NCI-H2029 treated with DMSO at 0.1 percent for 48 hours (cell line): ENCODE data around the gene OR9Q2.
"Not testable (repeated sequence)": the region's sequence is repeated elsewhere in the genome, so short reads cannot be mapped to it uniquely, and the experiment has no call there.

ENCODE experiments used
- DNase-seq: peaks from one replicate; lab custom pipeline; 2025; lab: John Stamatoyannopoulos, UW

The OR9Q2 gene, protein sequence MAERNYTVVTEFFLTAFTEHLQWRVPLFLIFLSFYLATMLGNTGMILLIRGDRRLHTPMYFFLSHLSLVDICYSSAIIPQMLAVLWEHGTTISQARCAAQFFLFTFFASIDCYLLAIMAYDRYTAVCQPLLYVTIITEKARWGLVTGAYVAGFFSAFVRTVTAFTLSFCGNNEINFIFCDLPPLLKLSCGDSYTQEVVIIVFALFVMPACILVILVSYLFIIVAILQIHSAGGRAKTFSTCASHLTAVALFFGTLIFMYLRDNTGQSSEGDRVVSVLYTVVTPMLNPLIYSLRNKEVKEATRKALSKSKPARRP

DNA sequence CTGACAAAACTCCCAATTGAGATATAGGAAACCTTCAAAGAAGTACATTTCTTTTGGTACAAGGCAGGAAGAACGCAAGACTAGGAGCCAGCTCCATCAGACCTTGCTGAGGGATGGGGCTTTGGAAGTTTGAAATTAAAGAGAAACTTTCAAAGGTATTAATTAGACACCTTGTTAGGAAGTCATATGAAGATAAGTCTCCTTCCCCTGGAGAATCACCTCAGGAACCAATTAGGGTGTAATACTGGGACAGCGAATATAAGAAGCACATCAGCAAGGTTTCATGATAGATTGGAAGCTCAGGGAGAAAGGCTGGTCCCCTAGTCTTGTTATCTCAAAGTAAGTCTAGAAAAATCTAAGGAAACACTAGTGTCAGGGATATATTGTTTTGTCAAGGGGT is at the start of gene OR9Q2:
Gene OR9Q2 (plus strand): TSS at position 301 of the 400 bp plus-strand sequence. CDS start 1,421 bp downstream, outside the sequence.
- DNase-seq = no peak

DNA sequence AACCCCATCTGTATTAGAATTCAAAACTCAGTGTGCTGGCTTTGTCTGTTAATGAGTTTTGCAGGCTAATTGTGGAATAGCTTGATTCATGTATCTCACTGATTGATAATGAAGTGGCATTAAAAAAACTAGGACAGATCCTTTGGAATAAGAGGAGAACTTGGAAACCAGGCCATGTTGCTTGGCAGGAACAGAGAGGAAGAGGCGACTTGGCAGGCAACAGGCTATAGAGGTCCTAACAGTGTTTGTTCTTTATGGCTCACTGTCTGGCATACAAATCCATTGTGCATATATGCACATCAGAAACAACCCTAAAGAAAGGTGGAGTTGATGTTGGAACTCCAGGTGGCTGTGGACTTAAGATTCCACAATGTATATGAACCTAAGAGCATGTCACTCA is 46.1 kb upstream of the OR9Q2 start:
- no peak for DNase-seq

DNA sequence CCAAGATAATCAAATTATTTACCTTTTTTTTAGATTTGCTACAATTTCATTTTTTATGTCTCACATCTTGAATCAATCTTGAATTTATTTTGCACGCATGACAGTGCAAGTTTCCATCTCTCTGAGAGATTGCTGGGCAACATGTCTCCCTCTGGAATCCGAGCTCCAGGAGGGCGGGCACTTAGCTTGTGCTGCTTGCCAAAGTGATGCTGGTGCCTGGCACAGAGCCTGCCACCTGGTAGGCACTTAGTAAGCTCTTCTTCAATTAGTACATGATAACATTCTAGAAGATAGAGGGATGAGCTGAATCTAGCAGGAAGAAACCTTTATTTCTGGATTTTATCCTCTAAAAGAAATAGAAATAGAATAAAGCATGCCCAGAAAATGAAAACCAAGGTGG is 36.1 kb upstream of the OR9Q2 start:
- DNase-seq = no peak

DNA sequence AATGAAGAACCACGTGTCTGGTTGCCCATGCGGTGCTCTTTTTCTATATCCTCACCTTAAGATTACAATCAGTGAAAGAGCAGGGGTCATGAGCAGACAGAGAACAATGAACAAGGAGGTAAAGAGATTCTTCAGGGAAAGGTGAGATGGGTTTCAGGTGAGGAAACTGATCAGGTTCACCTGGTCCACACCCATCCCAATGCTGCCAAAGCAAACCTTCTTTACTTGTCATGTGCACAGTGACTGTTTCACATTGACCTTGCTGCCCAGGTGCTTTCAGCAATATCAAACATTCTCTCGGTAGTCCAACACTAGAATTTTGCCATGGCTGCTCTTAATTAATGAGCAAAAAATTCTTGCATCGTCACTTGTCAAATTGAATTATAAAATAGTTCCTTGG is 24.5 kb upstream of the OR9Q2 start:
- DNase-seq = no peak

DNA sequence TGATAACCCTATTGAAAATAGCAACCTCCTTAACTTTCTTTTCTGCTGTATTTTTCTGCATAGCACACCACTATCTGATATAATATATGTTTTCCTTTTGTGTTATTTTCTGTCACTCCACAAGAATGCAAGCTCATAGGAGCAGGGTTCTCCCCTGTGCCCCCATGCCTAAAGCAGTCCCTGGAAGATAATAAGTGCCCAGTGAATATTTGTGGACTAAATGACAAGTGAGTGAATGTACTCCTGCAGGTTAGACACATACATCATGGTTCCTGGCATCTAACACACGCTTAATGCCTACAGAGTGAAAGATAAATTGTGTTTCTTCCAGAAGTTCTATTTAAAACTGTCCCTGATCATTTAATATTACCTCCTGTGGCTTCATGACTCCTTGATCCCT is 23.9 kb upstream of the OR9Q2 start:
- DNase-seq = no peak

DNA sequence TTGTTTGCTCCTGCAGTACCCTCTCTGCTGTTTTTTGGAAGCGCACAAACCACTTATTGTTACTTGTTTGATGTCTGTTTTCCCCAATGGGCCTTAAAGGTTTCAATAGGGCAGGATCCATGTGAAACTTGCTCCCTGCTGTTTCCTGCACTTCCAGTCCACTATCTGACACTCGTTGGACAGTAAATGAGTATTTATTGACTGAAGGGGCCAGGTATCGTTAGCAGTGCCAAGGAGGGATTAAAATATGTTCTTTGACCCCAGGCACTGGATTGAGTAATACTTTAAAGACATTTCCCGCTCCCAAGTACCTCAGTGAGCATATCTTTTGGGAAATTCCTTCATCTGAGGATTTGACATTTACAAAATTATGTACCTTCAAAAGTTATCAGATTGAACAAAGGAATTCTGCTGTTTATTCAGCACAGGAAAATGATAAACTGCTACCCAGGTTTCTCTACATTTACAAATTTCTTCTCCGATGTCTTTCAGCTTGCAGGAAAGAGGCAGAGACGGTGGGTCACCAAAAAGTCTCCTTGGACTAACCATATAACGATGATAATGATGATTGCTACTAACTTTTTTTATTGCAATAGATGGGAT is 23.3 kb upstream of the OR9Q2 start:
- DNase-seq = no peak

DNA sequence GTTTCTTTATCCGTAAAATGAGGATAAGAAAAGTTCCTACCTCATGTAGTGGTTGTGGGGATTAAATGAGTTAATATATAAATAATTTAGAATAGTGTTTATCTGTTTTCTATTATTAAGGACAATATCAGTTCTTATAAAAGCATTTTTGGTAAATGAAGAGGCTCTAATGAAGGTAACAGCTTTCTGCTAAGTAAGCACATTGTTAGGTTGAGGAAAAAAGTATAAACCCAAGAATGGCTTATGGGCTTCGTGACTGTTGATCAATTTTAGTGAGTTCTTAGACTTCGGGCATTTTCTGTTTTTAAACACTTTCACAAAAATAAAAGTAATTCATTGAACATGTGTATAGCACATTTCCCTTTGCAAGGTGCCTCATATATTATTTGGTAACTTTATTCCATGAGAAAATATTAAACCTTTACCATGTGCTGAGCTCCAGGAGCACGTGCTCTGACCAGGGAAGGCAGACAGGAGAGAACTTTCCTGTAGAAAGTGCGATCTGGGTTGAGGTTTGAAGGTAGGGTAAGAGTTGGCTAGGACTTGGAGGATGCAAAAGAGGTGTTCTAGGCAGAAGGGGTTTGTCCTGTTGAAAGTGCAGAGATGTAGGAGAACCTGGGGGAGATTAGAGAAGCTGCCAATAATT is 11.3 kb upstream of the OR9Q2 start:
- DNase-seq = no peak

DNA sequence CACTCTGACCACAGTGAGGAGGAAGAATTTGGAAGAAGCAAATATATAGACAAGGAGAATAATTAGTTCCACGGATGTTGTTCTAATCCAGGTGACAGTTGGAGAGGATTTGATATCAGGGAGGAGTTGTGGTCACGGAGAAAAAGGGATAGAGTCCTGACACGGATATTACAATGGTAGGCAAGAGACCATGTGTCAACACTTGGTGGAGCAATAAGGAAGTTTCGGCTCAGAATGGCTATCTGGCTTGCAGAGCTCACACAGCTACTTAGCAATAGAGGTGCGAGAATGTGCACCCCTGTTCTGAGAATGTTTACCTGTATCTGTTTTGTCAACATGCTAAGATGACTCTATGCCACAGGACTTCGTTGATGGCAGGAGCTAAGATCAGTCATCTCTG is 10.4 kb upstream of the OR9Q2 start:
- DNase-seq = no peak

DNA sequence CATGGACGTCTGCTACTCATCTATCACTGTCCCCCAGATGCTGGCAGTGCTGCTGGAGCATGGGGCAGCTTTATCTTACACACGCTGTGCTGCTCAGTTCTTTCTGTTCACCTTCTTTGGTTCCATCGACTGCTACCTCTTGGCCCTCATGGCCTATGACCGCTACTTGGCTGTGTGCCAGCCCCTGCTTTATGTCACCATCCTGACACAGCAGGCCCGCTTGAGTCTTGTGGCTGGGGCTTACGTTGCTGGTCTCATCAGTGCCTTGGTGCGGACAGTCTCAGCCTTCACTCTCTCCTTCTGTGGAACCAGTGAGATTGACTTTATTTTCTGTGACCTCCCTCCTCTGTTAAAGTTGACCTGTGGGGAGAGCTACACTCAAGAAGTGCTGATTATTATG is 9.2 kb upstream of the OR9Q2 start:
- DNase-seq = no peak

DNA sequence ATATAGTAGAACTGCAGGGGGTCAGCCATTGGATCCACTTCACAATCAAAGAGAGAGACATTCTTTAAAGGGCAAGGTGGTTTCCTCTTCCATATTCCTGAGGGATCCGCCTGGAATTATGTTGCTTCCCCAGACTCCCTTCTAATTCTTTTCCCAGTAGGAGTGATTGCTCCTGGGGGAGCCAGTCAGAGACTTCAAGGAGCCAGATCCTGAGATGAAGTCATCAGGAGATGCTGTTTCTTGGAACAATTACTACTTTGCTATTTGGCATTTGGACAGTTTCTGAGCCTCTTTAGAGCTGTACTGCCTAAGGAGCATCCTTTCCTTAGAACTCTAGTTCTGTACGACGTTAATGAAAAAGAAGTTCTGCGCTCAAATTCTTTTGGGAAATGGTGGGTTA is 1.9 kb upstream of the OR9Q2 start:
- no peak for DNase-seq

DNA sequence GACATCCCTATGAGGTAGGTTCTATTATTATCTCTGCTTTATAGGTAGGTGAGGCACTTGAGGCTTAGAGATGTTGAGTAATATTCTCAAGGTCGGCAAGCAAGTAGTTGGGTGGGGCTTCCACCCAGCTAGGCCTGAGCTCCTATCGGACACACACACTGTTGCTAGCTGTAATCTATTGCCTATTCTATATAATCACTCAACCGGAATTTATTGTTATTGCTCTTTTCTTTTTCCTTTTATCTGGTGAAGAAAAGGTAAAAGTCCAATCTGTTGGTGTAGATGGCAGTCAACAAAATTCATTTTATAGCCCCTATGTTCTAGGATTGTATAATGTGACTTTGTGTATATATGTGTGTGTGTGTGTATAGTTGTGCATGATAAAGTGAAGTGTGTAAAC is 3.4 kb downstream of the OR9Q2 start:
- no peak for DNase-seq

DNA sequence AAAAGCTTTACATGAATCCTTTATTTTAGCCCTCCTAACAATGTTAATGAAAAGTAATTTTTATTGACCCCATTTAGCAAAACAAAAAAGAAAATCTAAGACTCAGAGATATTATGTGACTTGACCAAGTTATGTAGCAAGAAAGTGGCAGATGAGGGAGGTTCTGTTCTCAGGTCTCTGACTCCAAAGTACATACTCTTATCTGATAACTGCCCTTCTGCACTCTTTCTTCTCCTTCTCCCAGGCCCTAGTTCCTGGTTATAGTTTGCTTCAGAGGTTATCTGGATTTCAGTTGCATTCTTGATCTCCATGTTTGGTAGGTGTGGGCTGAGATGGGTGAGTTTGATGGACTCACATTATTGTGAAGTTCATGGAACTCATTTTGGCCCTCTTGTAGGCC is 4.5 kb downstream of the OR9Q2 start:
- no peak for DNase-seq

DNA sequence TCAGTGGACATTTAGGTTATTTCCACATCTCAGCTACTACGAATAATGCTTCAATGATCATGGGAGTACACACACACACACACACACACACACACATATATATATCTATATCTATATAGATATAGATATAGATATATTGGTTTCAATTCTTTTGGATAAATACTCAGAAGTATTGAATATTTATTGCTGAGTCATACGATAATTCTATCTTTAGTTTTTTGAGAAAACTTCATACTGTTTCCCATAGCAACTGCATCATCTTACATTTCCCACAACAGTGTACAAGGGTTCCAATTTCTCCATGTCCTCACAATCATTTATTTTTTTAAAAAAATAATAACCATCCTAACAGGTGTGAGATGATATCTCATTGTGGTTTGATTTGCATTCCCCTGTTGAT is 7.1 kb downstream of the OR9Q2 start:
- no peak for DNase-seq

DNA sequence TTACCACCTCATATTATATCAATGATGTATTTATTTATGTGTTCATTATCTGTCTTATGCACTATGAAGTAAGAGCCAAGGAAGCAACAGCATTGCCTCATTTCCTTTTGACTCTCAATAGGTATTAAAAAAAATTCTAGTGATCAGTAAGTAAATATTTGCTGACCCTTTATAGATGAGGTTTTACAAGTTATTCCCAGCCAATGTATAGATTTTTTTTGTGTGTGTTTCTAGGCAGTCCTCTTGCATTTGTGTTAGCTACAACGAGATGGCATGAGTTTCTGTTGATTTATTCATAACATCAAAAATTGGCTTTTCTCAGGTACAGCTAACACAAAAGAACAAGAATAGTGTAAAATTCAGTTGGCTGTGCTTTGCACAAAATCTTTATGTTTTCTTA is 10.4 kb downstream of the OR9Q2 start:
- DNase-seq = no peak

DNA sequence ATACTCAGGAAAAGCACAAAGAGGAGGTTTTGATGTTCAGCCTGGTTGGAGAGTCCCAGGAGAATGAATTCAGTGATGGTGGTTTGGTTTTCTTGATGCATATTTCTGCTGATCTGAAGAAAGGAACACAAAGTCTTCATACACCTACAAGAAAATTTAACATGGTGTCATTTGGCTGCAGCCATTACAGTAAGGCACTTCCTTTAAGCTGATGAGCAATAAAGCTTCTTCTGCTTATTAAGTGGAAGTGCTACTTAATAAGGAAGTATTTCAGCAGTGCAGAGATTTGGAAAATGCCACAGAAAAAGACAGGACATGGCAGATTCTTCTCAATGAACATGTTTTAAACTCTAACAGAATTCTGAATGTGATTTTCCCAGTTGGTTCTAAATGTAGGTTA is 15.2 kb downstream of the OR9Q2 start, which contains the start of gene OR1S2:
Gene OR1S2 (minus strand): TSS at position 101 of the 400 bp plus-strand sequence. CDS start 0 bp downstream, at position 101.
- DNase-seq = no peak

DNA sequence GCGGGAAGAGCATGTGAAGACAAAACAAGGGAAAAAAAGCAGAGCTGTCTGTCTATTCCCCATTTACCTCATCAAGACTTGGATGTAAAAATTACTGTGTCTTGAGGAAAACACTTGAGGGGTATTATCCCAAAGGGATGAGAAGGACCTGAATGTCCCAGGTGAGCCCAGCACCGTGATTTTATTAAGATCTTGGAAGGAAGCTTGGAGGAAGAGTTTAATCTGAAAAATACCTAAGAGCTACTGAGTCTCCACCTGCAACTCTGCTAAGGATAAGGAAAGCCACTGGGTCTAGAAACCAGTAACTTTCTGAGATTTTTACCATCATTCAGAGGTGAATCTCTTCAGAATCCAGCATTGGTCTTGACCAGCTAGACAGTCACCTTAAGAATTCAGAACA is 23.6 kb downstream of the OR9Q2 start, which contains the start of gene OR1S1:
Gene OR1S1 (plus strand): TSS at position 301 of the 400 bp plus-strand sequence.
- not testable (repeated sequence) for DNase-seq

DNA sequence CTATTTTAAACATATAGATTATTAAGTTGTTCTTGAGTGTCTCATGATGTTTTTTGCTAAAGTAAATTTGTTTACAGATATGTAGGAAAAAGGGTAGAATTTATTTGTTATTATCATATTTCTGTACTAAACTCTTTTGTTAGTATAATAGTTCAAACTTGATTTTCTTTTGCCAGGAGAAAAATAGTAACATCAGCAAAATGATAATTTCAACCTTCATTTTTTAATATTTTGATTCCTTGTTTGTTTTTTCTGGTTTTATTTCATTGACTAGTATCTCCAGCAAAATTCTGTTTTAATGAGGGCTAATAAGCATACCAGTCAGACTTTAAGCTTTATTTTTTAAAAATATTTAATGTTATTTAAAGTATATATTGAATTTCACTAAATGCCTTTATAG is 27.6 kb downstream of the OR9Q2 start:
- DNase-seq = no peak

DNA sequence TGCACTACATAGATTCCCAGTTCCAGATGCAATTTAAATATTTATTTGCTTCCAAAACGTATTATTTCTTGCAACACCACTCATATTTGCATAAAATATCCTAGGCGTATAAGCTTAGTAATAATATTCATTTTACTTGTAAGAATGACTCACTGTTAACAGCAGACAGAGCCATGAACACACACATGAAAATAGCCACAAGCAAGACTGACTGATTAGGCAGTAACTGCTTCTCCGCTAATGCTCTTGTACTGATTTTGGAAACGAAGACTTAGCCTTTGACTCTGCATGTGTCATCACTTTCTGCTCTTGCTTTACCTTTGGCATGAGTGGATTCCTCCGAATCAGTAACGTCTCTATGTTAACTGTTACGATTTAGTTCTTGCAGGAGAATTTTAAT is 33.9 kb downstream of the OR9Q2 start:
- no peak for DNase-seq

DNA sequence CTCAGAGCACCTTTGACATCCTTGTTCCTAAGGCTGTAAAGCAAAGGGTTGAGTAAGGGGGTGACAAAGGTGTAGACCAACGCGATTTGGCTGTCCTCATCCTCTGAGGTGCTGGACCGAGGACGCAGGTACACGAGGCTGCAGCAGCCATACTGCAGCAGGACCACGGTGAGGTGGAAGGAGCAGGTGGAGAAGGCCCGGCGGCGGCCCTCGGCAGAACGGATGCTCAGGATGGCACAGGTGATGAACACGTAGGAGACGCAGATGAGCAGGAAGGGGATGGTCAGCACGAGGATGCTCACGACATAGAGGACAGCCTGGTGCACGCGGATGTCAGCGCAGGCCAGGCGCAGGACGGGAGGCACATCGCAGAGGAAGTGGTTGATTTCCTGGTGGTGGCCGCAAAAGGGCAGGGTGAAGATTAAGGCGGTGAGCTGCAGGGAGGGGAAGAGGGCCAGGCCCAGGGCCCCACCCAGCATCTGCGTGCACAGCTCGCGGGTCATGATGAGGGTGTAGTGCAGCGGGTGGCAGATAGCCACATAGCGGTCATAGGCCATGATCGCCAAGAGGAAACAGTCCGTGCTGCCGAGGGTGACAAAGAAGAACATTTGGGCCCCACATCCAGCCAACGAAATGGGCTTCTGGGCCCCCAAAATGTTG is 39.2 kb downstream of the OR9Q2 start:
- no peak for DNase-seq
